Measurements from ENCODE around the gene KRT17. TPM values are rescaled to one million over a fixed set of nuclear protein-coding genes. Genes with fewer than 3 reads are reported as not detected.

Gene KRT17
- not detected in 2 replicates for total RNA-seq
- not detected for total RNA-seq (2013)
- polyA plus RNA-seq, result not detected in 2 replicates
- not detected in 2 replicates for polyA minus RNA-seq

- H3K9me3 Mint-ChIP-seq (ENCODE audit: insufficient read depth), result no peaks in the 10 kb centered on the region
- H3K9ac ChIP-seq (ENCODE audit: low read length), result no peak within 1 kb of the TSS
- intact Hi-C loops (cut with micrococcal nuclease), result no loop called here
- no peak within 1 kb of the TSS for H3K4me2 ChIP-seq (replicated peaks; ENCODE audit: low read depth, low read length, poor library complexity, severe bottlenecking)
- H3K4me1 Mint-ChIP-seq, result no peaks in the 10 kb centered on the region
- H3K79me2 ChIP-seq (ENCODE audit: control insufficient read depth, insufficient read depth, low read length), result no peaks in the 10 kb centered on the region
- no peak within 1 kb of the TSS for H2AFZ ChIP-seq (ENCODE audit: insufficient read depth, low read depth, low read length, poor library complexity, severe bottlenecking)
- H3K27ac Mint-ChIP-seq, result no peak within 1 kb of the TSS
- H3K4me3 Mint-ChIP-seq, result no peak within 1 kb of the TSS
- no peaks in the 10 kb centered on the region for H3K9me3 ChIP-seq (ENCODE audit: control extremely low read depth in 1 of 3, control insufficient read depth in 2 of 3, insufficient read depth in 1 of 3, low read length in 2 of 3)
- H3K27ac ChIP-seq (ENCODE audit: low read length in 2 of 2), result no peak within 1 kb of the TSS
- CTCF ChIA-PET, result no interaction called here
- WGBS (ENCODE audit: insufficient coverage), result 86% methylated on average over 25 of the region's 33 CpGs
- ATAC-seq (ENCODE audit: low read depth), result no peak
- no peak within 1 kb of the TSS for H3K4me3 ChIP-seq (ENCODE audit: control extremely low read depth in 1 of 5, extremely low read depth in 1 of 5, insufficient read depth in 1 of 5, low read depth in 2 of 5, low read length in 4 of 5)
- no peak for DNase-seq
- TF ChIP-seq CTCF (IDR thresholded peaks at IDR 0.05) (no peak), EZH2 (IDR thresholded peaks at IDR 0.05; ENCODE audit: borderline replicate concordance, insufficient read depth, low read depth, low read length, poor library complexity, severe bottlenecking) (no peak)
- POLR2A ChIA-PET, result no interaction called here
- H3K27me3 ChIP-seq (replicated peaks in 1 of 4; ENCODE audit: control extremely low read depth in 1 of 4, control insufficient read depth in 3 of 4, insufficient read depth in 4 of 4, low read length in 3 of 4), result no peaks in the 10 kb centered on the region
- H3K27me3 Mint-ChIP-seq, result peaks cover 26% of the 10 kb centered on the region
- H4K20me1 ChIP-seq (ENCODE audit: control insufficient read depth, insufficient read depth, low read length, poor library complexity, severe bottlenecking), result no peaks in the 10 kb centered on the region
- H3K36me3 ChIP-seq (replicated peaks in 1 of 2; ENCODE audit: control extremely low read depth in 1 of 2, control insufficient read depth in 1 of 2, extremely low read depth in 1 of 2, insufficient read depth in 2 of 2, low read length in 1 of 2), result no peaks in the 10 kb centered on the region
- H3K4me1 ChIP-seq (ENCODE audit: control insufficient read depth in 2 of 2, insufficient read depth in 2 of 2, low read length in 2 of 2), result no peaks in the 10 kb centered on the region
Measured at GRCh38 chr17:41624208-41625101, at the start of gene KRT17. Gene KRT17 (minus strand): TSS chr17:41624575. CDS start chr17:41624509, 66 bp downstream.

GRCh38 chr17:41672153-41672552 lies 47.8 kb upstream of the KRT17 start:
- H3K4me3 ChIP-seq (ENCODE audit: control extremely low read depth in 1 of 5, extremely low read depth in 1 of 5, insufficient read depth in 1 of 5, low read depth in 2 of 5, low read length in 4 of 5), result no peak overlapping the region
- H2AFZ ChIP-seq (ENCODE audit: insufficient read depth, low read depth, low read length, poor library complexity, severe bottlenecking), result no peak overlapping the region
- no peak for ATAC-seq (ENCODE audit: low read depth)
- no peaks in the 10 kb centered on the region for H3K27me3 ChIP-seq (replicated peaks in 1 of 4; ENCODE audit: control extremely low read depth in 1 of 4, control insufficient read depth in 3 of 4, insufficient read depth in 4 of 4, low read length in 3 of 4)
- CTCF ChIA-PET, result interaction anchor here (0.8 to 13.5 kb wide), 2 partner anchors 11 to 18 kb away, joined by 3 to 212 read pairs; partner anchors contain the start of gene EIF1
- H3K36me3 ChIP-seq (replicated peaks in 1 of 2; ENCODE audit: control extremely low read depth in 1 of 2, control insufficient read depth in 1 of 2, extremely low read depth in 1 of 2, insufficient read depth in 2 of 2, low read length in 1 of 2), result no peaks in the 10 kb centered on the region
- Mint-ChIP-seq H3K4me1 (peaks cover 29% of the 10 kb centered on the region), H3K9me3 (ENCODE audit: insufficient read depth) (no peaks in the 10 kb centered on the region), H3K4me3 (no peak overlapping the region), H3K27ac (no peak overlapping the region), H3K27me3 (no peaks in the 10 kb centered on the region)
- TF ChIP-seq EZH2 (IDR thresholded peaks at IDR 0.05; ENCODE audit: borderline replicate concordance, insufficient read depth, low read depth, low read length, poor library complexity, severe bottlenecking), result no peak
- TF ChIP-seq CTCF (IDR thresholded peaks at IDR 0.05), result no peak
- H4K20me1 ChIP-seq (ENCODE audit: control insufficient read depth, insufficient read depth, low read length, poor library complexity, severe bottlenecking), result no peaks in the 10 kb centered on the region
- DNase-seq, result no peak
- H3K27ac ChIP-seq (ENCODE audit: low read length in 2 of 2), result no peak overlapping the region
- H3K9ac ChIP-seq (ENCODE audit: low read length), result no peak overlapping the region
- 96% methylated on average over 4 of the region's 7 CpGs for WGBS (ENCODE audit: insufficient coverage)
- intact Hi-C loops (cut with micrococcal nuclease), result no loop called here
- no peak overlapping the region for H3K4me2 ChIP-seq (replicated peaks; ENCODE audit: low read depth, low read length, poor library complexity, severe bottlenecking)
- peaks cover 0 to 5% (median 0%) of the 10 kb centered on the region in 3 donors for H3K9me3 ChIP-seq (ENCODE audit: control extremely low read depth in 1 of 3, control insufficient read depth in 2 of 3, insufficient read depth in 1 of 3, low read length in 2 of 3)
- POLR2A ChIA-PET, result interaction anchor here (0.7 to 1.4 kb wide), 2 partner anchors 17 to 1490 kb away, joined by 3 to 8 read pairs; partner anchors contain the start of gene EIF1
- H3K79me2 ChIP-seq (ENCODE audit: control insufficient read depth, insufficient read depth, low read length), result peaks cover 17% of the 10 kb centered on the region
- H3K4me1 ChIP-seq (ENCODE audit: control insufficient read depth in 2 of 2, insufficient read depth in 2 of 2, low read length in 2 of 2), result peaks cover 34 to 40% of the 10 kb centered on the region in 2 donors
